ENCODE measurements around the gene C1QTNF6. TPM values are rescaled to one million over a fixed set of nuclear protein-coding genes. Genes with fewer than 3 reads are reported as not detected.

C1QTNF6 gene
- polyA plus RNA-seq, 1 donor (not counting 4 experiments of a cell fraction or from before 2014, with no cell fraction given), result 17.1 TPM

DNA sequence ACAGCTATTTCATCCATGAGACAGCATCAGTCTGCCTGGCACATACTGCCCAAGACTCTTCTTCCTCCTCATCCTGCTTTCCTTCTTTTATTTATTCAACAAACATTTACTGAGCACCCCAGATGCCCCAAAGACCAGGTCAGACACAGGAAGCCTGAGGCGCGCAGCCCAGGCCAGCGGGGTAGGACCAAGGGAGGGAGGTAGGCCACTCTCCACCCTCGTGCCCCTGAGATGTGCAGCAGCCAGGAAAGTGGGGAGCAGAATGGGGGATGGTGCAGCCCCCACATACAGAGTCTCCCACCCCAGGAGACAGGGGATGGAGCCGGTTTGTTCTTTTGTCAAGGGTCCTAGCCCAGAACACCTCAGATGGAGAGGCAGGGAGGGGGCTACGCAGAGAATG is 34.1 kb downstream of the C1QTNF6 start:
- Histone ChIP-seq H3K9ac (ENCODE audit: control insufficient read depth, extremely low read depth, insufficient read depth, low read length) (no peak overlapping the region), H3K9me1 (ENCODE audit: control insufficient read depth, extremely low read depth, insufficient read depth, low read length) (no peaks in the 10 kb centered on the region), H4K20me1 (ENCODE audit: control insufficient read depth, extremely low read depth, insufficient read depth, low read length) (no peaks in the 10 kb centered on the region), H3K36me3 (ENCODE audit: control insufficient read depth in 2 of 2, extremely low read depth in 1 of 2, insufficient read depth in 2 of 2, low read length in 2 of 2) (no peaks in the 10 kb centered on the region), H3K27ac (ENCODE audit: control insufficient read depth, insufficient read depth, low read length) (no peak overlapping the region), H3K4me2 (ENCODE audit: control insufficient read depth, extremely low read depth, insufficient read depth, low read depth, low read length) (no peak overlapping the region), H3K4me3 (ENCODE audit: control insufficient read depth in 2 of 3, extremely low read depth in 1 of 3, insufficient read depth in 2 of 3, low read depth in 1 of 3, low read length in 3 of 3) (no peak overlapping the region), H3K4me1 (ENCODE audit: control insufficient read depth, extremely low read depth, insufficient read depth, low read length) (no peaks in the 10 kb centered on the region), H2AFZ (ENCODE audit: control insufficient read depth, low read length) (no peak overlapping the region), H3K27me3 (ENCODE audit: control insufficient read depth, extremely low read depth, insufficient read depth, low read length) (peaks cover 3% of the 10 kb centered on the region), H3K9me3 (ENCODE audit: control insufficient read depth, low read depth, low read length) (peaks cover 4% of the 10 kb centered on the region), H3K79me2 (ENCODE audit: control insufficient read depth, insufficient read depth, low read length) (no peaks in the 10 kb centered on the region)
- DNase-seq (ENCODE audit: low read depth, low spot score) (no peak), FAIRE-seq (no peak)
- TF ChIP-seq EZH2 (IDR thresholded peaks at IDR 0.05; ENCODE audit: low read length), result no peak
- TF ChIP-seq, protein P1, sequence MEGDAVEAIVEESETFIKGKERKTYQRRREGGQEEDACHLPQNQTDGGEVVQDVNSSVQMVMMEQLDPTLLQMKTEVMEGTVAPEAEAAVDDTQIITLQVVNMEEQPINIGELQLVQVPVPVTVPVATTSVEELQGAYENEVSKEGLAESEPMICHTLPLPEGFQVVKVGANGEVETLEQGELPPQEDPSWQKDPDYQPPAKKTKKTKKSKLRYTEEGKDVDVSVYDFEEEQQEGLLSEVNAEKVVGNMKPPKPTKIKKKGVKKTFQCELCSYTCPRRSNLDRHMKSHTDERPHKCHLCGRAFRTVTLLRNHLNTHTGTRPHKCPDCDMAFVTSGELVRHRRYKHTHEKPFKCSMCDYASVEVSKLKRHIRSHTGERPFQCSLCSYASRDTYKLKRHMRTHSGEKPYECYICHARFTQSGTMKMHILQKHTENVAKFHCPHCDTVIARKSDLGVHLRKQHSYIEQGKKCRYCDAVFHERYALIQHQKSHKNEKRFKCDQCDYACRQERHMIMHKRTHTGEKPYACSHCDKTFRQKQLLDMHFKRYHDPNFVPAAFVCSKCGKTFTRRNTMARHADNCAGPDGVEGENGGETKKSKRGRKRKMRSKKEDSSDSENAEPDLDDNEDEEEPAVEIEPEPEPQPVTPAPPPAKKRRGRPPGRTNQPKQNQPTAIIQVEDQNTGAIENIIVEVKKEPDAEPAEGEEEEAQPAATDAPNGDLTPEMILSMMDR (optimal IDR thresholded peaks at IDR 0.05 in 1 of 3, IDR thresholded peaks at IDR 0.05 in 1 of 3, conservative IDR thresholded peaks at IDR 0.05 in 1 of 3; ENCODE audit: extremely low read depth in 1 of 3, insufficient read depth in 2 of 3, low read length in 3 of 3), result no peak
- dilution Hi-C loops (cut with MboI; ENCODE audit: extremely low pct_ligation_motif_present, low sequenced_read_pairs), result no loop called here

GRCh38 chr22:37151401-37151800 is 36.6 kb downstream of the C1QTNF6 start:
- H3K4me1 ChIP-seq (ENCODE audit: control insufficient read depth, extremely low read depth, insufficient read depth, low read length), result peaks cover under 1% of the 10 kb centered on the region
- no peak overlapping the region for H3K4me2 ChIP-seq (ENCODE audit: control insufficient read depth, extremely low read depth, insufficient read depth, low read depth, low read length)
- no peak for TF ChIP-seq EZH2 (IDR thresholded peaks at IDR 0.05; ENCODE audit: low read length)
- TF ChIP-seq, protein P1 (optimal IDR thresholded peaks at IDR 0.05 in 1 of 3, IDR thresholded peaks at IDR 0.05 in 1 of 3, conservative IDR thresholded peaks at IDR 0.05 in 1 of 3; ENCODE audit: extremely low read depth in 1 of 3, insufficient read depth in 2 of 3, low read length in 3 of 3), result no peak
- no peak for DNase-seq (ENCODE audit: low read depth, low spot score)
- H2AFZ ChIP-seq (ENCODE audit: control insufficient read depth, low read length), result no peak overlapping the region
- dilution Hi-C loops (cut with MboI; ENCODE audit: extremely low pct_ligation_motif_present, low sequenced_read_pairs), result no loop called here
- H3K9ac ChIP-seq (ENCODE audit: control insufficient read depth, extremely low read depth, insufficient read depth, low read length), result no peak overlapping the region
- H3K36me3 ChIP-seq (ENCODE audit: control insufficient read depth in 2 of 2, extremely low read depth in 1 of 2, insufficient read depth in 2 of 2, low read length in 2 of 2), result no peaks in the 10 kb centered on the region
- H3K79me2 ChIP-seq (ENCODE audit: control insufficient read depth, insufficient read depth, low read length), result no peaks in the 10 kb centered on the region
- no peaks in the 10 kb centered on the region for H4K20me1 ChIP-seq (ENCODE audit: control insufficient read depth, extremely low read depth, insufficient read depth, low read length)
- H3K27me3 ChIP-seq (ENCODE audit: control insufficient read depth, extremely low read depth, insufficient read depth, low read length), result no peaks in the 10 kb centered on the region
- FAIRE-seq, result no peak
- H3K9me1 ChIP-seq (ENCODE audit: control insufficient read depth, extremely low read depth, insufficient read depth, low read length), result no peaks in the 10 kb centered on the region
- no peak overlapping the region for H3K27ac ChIP-seq (ENCODE audit: control insufficient read depth, insufficient read depth, low read length)
- H3K9me3 ChIP-seq (ENCODE audit: control insufficient read depth, low read depth, low read length), result peaks cover 4% of the 10 kb centered on the region
- H3K4me3 ChIP-seq (ENCODE audit: control insufficient read depth in 2 of 3, extremely low read depth in 1 of 3, insufficient read depth in 2 of 3, low read depth in 1 of 3, low read length in 3 of 3), result no peak overlapping the region

Measured in keratinocyte (primary cell).